HG03469 (cell line): Measurements from ENCODE around the gene IQUB.
"Not testable (repeated sequence)": the region's sequence is repeated elsewhere in the genome, so short reads cannot be mapped to it uniquely, and the experiment has no call there.

Source experiments
- ATAC-seq: cut with Tn5 transposase; IDR thresholded peaks from one replicate; pipeline ENCODE4 v1.9.1; 2021; ENCODE audit warnings: mild to moderate bottlenecking, moderate library complexity, moderate number of reproducible peaks; ENCODE audit not compliant: unreplicated experiment

IQUB gene

GRCh38 chr7:123534383-123535260 is at the start of gene IQUB:
Gene IQUB, minus strand, starts transcription at chr7:123534595. Its CDS starts 22,255 bp downstream, at chr7:123512340.
- peak; percentile 64 for ATAC-seq

- ATAC-seq, result no peak
Measured at GRCh38 chr7:123583821-123584220, 49.4 kb upstream of the IQUB start.

DNA sequence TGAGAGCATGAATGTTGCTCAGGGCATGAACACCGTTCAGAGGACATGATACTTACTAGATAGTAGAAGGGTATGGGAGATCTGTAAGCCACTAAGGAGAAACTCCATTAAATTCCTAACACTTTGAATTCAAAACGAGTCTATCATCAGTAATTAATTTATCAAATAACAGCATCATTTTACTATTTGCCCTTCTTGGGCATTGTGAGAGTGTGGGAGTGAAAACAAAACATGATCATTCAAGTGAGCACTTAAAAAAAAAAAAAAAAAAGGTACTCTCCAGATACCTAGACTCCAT is 46.7 kb upstream of the IQUB start:
- ATAC-seq, result no peak

GRCh38 chr7:123580406-123581161 is 46.2 kb upstream of the IQUB start:
- peak; percentile 66 for ATAC-seq

GRCh38 chr7:123579416-123579815 is 45.0 kb upstream of the IQUB start:
- no peak for ATAC-seq

- no peak for ATAC-seq
Measured at GRCh38 chr7:123573896-123574467, 39.6 kb upstream of the IQUB start.

- ATAC-seq, result no peak
Measured at GRCh38 chr7:123573341-123573740, 38.9 kb upstream of the IQUB start.

DNA sequence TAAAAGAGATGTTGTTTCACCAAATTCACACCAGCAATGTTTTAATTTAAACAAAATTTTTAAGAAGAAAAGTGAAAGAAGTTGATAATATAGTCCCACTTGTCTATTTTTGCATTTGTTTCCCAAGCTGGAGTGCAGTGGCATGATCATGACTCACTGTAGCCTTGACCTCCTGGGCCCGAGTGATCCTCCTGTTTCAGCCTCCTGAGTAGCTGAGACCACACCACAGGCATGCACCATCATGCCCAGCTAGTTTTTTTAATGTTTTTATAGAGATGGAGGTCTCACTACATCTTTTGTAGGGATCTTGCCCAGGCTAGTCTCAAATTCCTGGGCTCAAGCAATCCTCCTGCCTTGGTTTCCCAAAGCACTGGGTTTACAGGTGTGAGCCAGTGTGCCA is 37.3 kb upstream of the IQUB start:
- ATAC-seq, result no peak

DNA sequence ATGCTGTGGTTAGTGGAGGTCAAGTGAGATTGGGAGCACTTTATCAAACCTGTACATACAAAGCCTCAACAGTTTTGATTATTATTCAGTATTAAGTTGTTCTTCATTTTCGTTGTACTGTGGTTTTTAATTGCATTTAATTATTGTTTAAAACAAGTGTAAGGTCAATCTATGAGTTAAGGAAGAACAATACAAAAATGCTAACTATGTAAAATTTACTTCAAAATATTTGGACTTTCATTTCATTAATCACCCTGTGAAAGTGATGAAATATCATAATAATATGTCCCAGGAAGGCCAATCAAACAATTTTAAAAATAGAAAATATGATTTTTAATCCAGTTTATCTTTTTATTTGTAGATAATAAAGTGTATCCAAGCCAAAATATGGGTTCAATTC is 36.8 kb upstream of the IQUB start:
- no peak for ATAC-seq

GRCh38 chr7:123570390-123571182 is 36.2 kb upstream of the IQUB start:
- ATAC-seq, result peak; percentile 59

DNA sequence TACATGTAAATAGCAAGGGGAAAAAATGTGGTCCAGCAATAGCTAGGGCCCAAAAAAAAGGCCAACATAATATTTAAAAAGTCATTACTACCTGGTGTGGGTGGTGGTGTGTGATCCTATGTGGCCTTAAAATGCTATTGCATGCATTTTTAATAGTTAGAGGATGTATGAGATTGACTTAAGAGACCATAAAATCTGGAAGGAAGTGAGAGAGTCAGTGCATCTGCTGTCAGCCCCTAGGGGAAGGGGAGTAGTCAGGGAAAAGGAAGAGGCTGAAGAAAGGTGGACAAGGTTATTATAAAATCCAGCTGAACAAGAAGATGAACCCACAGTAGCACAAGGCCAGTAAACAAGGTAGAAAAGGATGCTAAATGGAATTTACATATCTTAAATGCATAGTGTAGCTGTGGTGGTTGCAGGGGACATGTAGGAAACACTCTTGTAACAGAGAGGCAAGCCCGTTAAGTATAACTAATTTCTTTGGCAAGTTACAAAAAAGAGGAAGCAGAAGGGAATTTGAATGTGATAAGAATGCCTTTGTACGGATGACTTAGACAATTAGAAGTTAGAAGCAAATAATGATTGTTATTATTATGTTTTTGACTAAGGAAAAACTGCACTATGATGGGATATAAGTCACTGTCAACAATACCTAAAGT is 35.1 kb upstream of the IQUB start:
- no peak for ATAC-seq

DNA sequence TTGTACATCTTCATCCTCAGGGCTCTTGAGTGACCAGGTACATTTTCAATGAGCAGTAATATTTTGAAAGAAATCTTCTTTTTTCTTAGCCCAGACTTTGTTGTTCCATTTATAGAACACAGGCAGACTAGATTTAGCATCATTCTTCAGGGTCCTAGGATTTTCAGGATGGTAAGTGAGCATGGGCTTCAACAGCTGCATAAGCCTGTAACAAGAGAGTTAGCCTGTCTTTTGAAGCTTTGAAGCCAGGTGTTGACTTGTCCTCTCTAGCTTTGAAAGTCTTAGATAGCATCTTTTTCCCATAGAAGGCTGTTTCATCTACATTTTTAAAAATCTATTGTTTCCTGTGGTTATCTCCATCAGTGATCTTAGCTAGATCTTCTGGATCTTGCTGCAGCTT is 27.7 kb upstream of the IQUB start:
- no peak for ATAC-seq

GRCh38 chr7:123558289-123558874 is 24.0 kb upstream of the IQUB start:
- no peak for ATAC-seq

GRCh38 chr7:123557398-123558288 is 23.2 kb upstream of the IQUB start, which contains the start of gene NDUFA5:
Gene NDUFA5, minus strand, starts transcription at chr7:123557818. Its CDS starts 23 bp downstream, at chr7:123557795.
- peak; percentile 96 for ATAC-seq

DNA sequence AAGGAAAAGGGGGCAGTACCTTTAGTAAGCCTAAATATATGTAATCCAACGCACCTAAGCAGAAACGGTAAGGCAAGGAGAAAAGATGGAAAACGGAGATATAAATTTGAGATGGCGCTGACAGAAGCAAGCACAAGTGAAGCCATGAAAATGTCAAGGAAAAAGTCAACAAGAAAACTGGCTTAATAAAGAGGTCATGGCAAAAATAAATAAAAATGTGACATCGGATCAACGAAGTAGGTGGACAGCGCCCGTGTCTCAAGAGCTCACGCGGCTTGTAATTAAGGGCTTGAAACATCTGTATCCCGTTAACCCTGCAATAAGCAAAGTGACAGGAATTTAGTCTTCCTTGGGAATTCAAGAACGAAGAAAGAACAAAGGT is 22.6 kb upstream of the IQUB start:
- ATAC-seq, result no peak

DNA sequence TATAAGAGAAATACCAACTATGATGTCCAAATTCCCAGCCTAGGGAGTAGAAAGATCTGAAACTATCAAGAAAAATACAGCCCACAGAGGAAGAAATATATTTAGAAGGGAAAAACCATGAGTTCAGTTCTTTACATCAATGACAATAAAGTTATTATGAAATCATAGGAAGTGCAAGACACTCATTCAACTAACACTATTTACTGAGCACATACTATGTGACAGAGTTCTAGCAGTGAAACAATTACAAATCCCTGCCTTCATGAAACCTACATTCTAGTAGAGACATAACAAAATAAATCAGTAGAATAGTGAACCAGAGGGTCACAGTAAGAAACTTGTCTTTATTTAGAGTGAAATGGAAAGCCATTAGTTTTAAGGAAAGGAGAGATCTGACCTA is 21.1 kb upstream of the IQUB start:
- no peak for ATAC-seq

DNA sequence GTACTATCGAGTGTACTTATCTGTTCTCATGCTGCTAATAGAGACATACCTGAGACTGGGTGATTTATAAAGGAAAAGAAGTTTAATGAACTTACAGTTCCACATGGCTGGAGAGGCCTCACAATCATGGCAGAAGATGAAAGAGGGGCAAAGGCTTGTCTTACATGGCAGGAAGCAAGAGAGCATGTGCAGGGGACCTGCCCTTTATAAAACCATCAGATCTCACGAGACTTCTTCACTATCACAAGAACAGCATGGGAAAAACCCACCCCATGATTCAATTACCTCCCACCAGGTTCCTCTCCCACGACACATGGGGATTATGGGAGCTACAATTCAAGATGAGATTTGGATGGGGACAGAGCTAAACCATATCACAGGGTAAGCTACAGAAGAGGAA is 18.8 kb upstream of the IQUB start:
- no peak for ATAC-seq

DNA sequence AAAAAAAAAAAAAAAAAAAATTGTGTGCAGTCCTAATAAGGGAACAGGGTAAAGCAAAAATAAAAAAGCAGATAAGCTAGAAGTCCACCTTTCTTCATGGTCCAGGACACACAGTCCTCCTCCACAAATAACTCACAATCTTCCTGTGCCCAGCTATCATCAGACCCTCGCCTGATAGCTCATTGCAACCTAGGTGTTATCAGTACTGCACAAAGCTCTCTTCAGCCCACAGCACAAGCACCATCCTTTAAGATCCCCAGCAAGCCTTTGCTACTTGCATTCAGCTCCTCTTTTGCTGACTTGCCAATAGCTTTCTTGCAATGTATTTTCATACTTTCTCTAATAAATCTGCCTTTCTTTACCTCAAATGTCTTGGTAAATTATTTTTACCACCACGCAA is 18.2 kb upstream of the IQUB start:
- ATAC-seq, result no peak

- not testable (repeated sequence) for ATAC-seq
Measured at GRCh38 chr7:123552134-123552533, 17.7 kb upstream of the IQUB start.
